NT2/D1 (cell line): ENCODE measurements around the gene CDK5RAP1.

ENCODE experiments used
- SUZ12 ChIP-seq: IDR thresholded peaks from 2 replicates; pipeline ENCODE4 v1.6.1; 2011; ENCODE audit not compliant: insufficient read length, insufficient read depth; ENCODE audit errors: extremely low read depth
- YY1 ChIP-seq: IDR thresholded peaks from 2 replicates; pipeline ENCODE4 v1.6.1; 2011; ENCODE audit not compliant: insufficient read length, insufficient read depth
- ZNF274 ChIP-seq: IDR thresholded peaks from 2 replicates; pipeline ENCODE4 v1.6.1; 2011; ENCODE audit warnings: mild to moderate bottlenecking, low read depth, low read length

DNA sequence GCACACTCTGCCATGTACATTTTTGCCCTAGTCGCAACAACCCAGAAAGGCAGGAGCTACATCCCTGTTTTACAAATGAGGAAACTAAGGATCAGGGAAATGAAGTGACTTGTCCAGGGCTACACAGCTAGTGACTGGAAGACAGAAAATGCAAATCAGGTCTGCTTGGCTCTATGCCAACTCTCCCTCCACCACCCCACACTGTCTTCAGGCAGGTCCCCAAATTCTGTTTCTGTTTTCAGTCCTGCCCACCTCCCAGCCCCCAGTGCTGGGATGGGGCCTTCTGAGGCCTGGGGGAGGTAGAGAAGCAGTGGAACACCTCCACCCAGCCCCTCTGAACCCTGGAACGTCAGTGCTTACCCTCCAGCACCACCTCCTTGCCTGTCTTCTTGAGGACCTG lies 37.2 kb upstream of the CDK5RAP1 start:
- TF ChIP-seq SUZ12 (no peak), ZNF274 (no peak), YY1 (no peak)
